ENCODE measurements around the gene CCDC158.
"Not testable (repeated sequence)": the region's sequence is repeated elsewhere in the genome, so short reads cannot be mapped to it uniquely, and the experiment has no call there.

CCDC158 gene

DNA sequence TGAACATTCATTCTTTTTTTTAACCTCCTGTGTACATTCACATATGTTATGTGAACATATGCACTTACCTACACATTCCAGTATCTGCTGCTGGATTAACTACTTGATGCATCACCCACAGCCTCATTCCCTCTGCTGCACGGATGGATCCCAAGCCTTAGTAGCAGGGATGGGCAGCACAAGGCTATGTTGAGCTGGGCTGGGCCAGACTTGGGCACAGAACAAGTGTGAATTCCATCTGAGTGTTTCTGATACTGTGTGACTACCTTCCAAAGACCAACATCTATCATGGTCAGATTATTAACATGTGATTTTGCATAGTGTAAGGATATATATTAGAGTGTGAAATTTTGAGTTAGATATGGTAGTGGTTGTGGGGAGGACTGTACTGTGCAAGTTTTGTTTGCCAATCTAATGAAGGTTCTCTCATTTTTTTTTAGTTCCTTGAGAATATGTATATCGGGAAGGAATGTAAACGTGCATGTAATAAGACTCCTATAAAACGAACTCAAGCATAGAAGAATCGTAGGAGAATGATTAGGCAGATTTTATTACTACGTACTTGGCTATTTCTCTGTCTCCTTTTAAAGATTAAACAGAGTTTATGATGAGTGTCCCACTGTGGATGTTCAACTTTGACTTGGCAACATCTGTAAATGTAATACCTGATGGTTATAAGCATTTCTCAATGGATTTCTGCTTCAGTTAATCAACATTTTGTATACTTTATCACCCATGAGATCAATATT lies 137.8 kb downstream of the CCDC158 start:
- DNase-seq (ENCODE audit: low read depth in 1 of 2, low spot score in 1 of 2) = no peak

DNA sequence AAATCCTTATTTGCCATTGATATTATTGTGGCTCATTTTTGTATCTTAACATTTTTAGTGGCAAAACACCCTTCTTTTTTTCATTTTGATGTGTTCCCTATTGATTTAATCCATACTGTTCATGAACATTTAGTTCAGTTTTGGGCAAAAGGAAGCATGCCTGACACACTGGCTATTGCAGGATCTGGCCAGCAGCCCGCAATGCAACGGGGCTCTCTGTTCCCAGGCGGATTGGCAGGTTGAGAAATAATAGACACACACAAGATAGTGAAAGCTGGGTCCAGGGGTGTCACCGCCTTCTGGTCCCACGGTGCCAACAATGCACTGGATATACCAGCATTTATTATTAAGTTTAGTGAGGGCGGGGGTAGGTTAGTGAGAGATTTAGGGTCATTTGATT lies 139.3 kb downstream of the CCDC158 start:
- DNase-seq (ENCODE audit: low read depth in 1 of 2, low spot score in 1 of 2) = not testable (repeated sequence)

DNA sequence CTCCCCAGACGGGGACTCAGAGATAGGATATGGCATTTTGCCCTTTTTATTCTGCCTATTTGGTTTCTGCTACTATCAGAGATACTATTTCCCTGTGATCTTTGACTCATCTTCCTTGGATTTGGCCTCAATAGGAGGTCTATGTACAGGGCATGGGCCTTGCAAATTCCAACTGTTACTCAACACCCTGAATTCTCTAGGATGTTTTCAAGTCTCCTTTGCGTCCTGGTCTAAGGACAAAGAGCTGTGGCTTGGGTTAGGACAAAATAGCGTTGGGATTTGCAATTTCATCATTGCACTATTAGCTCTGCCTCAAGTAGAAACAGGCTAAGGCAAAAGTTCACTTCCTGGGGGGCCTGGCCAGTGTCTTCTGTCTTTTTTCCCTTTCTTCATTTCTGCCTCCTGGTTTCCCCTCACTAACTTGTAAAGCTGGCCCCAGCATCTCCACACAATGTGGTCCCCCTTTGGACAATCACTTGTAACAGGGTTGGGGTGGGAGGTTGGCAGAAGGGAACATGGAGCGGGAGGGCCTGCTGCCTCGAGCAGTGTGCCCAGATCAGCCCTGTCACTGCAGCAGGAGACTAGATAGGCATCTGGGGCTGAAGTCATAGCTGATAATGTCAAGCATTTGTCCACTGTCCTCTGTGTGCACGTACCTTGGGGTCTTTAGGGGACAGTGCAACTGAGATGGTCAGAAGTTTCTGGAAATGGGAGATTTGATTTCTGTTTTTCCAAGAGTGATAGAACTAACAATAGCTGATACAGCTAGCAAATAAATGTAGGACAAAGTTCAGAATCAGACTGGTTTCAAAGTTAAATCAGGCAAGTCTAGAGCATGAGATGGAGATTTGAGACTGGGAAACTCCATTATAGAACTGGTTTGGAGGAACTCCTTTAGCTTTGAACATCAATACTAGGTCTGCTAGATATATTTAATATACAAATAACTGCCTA lies 140.2 kb downstream of the CCDC158 start:
- no peak for DNase-seq (ENCODE audit: low read depth in 1 of 2, low spot score in 1 of 2)

DNA sequence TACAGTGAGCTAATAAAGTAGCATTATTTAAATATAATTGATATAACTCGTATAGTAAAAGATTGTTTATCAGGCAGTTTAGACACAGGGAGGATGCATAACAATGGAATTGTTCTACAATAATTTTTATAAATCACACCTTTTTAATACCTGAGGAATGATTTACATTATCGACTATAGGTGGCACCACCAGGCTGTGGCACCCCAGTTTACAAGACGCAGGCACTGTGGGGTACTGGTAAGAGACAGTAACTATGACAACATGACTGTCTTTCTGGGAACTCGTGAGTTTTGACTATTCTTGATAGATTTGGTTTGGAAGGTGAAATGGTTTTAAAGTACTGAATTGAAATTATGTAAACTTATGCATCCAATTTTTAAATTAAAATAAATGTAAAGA lies 141.5 kb downstream of the CCDC158 start:
- no peak for DNase-seq (ENCODE audit: low read depth in 1 of 2, low spot score in 1 of 2)

DNA sequence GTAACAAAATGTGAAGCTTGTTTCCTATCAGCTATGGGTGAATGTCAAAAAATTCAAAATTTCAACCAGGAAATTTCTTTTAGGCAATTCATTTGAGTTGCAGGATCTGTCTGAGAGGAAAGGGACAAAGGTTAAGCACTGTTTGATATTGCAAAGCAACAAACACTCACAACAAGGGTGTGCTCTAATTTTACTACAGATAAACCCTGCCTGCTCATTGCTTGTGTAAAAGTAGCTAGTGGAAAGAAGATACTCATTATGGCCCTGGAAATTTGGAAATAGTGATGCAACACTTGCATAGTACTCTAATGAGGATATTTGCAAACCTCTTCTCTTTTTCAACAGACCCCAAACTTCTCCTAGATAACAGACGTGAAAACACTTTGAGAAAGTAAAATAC lies 142.4 kb downstream of the CCDC158 start:
- DNase-seq (ENCODE audit: low read depth in 1 of 2, low spot score in 1 of 2) = no peak

DNA sequence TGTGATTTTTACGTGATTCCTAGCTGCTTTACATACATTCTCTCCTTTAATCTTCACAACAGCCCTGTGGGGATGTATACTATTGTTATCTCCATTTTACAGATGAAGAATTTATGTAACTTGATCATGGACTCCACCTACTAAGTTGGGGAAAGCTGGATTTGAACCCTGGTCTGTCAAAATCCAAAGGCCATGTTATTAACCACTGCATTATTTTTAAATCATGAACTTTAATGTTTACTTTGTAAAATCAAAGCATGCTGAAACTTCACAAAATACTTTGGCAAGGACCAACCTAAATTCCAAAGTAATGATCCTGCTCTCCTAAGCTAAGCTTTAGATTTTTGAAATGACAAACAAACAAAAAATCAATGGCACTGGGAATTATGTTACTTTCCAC lies 143.3 kb downstream of the CCDC158 start:
- DNase-seq (ENCODE audit: low read depth in 1 of 2, low spot score in 1 of 2) = no peak

DNA sequence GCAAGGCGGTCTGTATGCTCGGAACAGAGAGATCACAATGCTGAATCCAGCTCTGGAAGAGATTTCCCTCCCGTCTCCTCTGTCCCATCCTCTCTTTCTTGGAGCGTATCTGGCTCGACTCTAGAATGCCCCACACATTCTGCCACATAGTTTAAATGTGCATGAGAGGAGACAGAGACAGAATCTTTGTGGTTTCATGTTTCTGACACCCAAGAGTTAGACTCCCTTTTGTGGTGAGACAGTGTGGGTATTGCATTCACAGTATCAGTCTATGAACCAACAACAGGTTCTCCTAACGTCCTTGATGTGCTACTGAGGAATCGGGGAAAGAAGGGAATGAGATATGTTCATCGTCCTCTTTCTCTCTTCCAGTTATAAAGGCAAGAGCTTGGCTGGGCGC lies 144.1 kb downstream of the CCDC158 start:
- no peak for DNase-seq (ENCODE audit: low read depth in 1 of 2, low spot score in 1 of 2)

DNA sequence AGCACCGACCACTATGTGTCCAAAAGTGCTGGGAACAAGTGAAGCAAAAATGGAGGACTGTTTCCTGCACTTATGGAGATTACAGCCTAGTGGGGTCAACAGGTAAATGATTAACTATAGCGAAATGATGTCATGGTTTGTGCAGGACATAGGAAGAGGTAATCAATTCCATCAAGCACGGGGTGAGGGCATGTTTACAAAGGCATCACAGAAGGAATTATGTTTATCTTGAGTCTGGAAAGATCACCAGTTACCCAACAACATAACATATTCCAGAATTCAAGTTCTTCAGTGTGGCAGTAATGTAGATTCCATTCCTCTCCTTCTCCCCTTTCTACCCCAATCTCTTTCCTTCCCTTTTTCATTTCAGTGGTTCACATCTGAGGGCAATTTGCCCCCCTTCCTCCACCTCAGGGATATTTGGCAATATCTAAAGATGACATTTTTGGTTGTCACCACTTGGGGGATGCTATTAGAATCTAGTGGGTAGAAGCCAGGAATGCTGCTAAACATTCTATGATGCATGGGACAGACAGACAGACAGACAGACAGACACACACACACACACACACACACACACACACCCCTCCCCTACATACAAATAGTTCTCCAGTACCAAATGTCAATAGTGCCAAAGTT lies 145.3 kb downstream of the CCDC158 start:
- no peak for DNase-seq (ENCODE audit: low read depth in 1 of 2, low spot score in 1 of 2)

DNA sequence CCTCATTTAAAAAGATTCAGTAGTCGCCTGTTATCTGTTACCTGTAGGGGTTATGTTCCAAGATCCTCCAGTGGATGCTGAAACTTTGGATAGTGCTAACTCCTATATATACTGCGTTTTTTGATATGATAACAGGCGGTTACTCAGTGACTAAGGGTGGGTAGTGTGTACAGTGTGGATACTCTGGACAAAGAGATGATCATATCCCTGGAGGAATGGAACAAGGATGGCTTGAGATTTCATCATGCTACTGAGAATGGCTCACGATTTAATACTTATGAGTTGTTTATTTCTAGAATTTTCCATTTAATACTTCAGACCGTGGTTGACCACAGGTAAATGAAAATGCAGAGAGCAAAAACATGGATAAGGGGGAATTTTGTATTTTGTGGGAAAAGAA lies 147.9 kb downstream of the CCDC158 start:
- DNase-seq (ENCODE audit: low read depth in 1 of 2, low spot score in 1 of 2) = no peak

DNA sequence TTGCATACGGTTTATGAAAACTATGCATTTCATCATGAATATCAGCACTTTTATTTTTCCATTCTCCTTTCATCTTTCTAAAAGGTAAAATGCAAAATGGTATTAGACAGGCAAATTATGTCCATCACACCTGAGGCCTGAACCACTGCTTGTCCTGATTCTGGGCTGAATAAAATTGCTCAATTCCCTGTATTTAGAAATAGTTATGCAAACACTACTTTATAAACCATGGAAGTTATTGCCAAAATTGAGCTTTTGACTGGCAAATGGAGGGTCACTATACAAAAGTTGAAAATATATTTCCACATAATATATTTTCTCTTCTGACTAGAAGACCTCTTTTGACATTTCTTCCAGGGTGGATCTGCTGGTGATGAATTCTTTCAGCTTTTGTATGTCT lies 148.4 kb downstream of the CCDC158 start:
- no peak for DNase-seq (ENCODE audit: low read depth in 1 of 2, low spot score in 1 of 2)

DNA sequence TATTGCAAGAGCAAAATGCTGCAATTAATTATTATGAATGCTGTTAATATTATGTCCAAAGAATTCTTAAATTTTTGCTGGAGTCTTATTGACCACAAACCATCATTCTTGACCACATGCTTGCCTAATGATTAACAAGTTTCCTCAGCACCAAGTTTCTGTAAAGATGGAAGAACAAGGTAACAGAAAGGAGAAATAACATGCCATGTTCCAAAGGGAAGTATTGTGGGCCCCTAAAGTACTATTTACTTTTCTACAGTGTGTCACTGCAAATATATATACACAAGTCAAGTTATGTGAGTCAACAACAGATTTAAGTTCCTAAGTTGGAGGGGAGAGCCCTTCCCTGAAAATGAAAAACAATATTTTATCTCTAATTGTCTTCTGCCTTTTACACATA lies 148.9 kb downstream of the CCDC158 start:
- no peak for DNase-seq (ENCODE audit: low read depth in 1 of 2, low spot score in 1 of 2)

DNA sequence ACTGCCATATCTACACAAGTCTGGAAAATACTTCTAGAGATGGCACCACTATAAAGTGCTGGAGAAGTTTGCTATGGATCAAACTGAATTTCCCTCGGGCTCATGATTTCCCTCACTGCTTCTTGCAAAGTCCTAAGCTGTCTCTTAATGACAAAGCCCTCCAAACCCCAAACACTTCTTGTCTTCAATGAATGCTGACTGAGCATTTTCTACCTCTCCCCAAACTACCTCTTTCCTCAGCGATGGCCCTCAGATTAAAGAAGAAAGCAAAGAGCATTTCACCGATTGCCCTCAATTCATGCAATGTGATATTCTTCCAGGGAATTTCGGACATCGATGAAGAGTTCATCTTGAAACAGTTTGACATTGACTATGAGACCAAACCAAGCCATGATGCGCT lies 149.7 kb downstream of the CCDC158 start:
- no peak for DNase-seq (ENCODE audit: low read depth in 1 of 2, low spot score in 1 of 2)

DNA sequence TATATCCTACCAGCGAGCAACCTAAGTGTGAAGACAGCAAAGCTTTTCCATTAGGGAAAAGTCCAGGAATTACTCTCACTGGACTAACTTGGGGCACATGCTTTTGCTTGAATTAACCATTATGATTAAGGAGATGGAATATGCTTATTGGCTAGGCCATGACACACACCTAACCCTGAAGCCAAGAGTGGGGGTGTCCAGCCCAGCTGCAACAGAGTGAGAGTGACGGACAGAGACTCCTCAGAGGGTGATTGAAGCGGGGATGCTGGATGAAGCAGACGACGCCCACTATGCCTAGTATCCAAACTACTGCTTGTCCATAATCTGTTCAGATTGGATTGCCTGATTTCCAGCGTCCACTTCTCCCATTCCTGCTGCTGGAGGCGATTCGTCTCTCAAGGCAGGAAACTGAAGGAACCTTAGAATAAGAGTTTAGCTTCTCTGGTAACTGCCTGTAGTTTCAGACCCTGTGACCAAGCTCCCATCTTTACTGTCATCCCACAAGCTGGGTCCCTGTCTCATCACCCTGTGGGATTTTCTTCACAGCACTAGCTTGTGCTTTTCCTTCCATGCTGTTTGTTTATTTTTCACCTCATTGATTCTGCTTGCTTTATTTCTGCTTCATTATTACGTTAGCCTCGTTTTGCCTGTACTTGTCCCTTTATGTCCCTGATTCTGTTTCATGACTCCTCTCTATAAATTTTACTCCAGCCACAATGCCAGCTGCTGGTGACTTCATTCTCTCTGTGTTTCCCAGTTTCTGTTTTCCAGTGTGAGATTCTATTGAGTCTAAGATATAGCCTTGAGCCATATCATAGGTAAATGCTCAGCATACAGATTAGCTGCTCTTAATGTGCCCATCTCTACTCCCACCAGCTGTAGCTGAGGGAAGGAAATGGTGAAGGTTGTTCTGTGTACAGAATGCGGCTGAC lies 150.4 kb downstream of the CCDC158 start:
- no peak for DNase-seq (ENCODE audit: low read depth in 1 of 2, low spot score in 1 of 2)

DNA sequence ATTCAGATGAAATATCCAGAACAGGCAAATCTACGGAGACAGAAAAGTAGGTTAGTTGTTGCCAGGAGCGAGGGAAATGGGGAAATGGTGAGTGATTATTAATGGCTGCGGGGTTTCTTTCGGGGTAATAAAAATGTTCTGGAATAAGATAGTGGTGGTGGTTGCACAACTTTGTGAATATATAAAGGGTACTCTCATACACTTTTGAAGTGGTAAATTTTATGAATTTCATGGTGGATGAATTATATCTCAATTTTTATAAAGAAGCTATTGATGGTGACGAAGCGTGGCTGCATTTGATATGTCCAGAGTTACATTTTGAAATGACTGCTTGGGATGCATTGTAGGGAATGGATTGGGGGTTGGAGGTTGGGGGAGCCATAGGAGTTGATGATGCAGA lies 153.1 kb downstream of the CCDC158 start:
- DNase-seq (ENCODE audit: low read depth in 1 of 2, low spot score in 1 of 2) = no peak

DNA sequence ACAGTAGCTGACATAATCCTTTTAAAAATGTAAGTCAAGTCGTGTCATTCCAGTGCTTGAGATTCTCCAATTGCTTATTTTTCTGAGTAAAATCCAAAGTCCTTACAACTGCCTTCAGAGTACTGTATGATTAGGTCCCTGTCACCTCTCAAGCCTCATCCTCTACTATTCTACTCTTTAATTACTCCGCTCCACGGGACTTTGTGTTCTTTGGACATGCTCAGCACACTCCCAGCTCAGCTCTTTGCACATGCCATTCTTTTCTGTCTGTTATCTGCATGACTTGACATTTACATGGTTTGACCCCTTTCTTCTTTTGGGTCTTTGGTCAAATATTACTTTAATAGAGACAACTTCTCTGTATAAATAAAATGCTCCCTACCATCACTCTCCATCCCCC lies 154.3 kb downstream of the CCDC158 start:
- DNase-seq (ENCODE audit: low read depth in 1 of 2, low spot score in 1 of 2) = no peak

DNA sequence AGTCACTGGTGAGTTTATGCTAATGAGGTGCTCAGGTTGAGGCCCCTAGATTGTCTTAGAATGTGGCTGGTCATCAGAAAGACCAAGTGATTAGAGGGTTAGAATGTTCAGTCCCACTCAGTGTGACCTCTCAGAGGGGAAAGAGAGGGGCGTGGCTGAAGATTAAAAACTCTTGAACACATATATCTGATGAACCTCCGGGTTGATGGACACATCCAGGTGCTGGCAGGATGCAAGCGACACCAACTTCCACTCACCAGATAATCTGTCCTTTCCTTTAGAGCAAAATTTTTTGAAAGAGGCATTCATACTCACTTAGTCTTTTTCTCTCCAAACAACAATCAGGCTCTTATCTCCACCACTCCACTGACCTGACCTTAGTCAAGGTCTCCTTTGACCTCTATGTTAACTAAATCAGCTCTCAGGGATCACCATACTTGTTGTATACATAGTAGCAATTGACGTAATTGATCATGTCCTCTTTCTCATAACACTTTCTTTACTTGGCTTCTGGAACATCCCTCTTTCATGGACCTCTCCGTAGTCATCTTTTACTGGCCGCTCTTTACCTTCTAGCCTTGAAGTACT lies 155.2 kb downstream of the CCDC158 start:
- no peak for DNase-seq (ENCODE audit: low read depth in 1 of 2, low spot score in 1 of 2)
